ENCODE results near the gene DMAC2. TPM values are rescaled to one million over a fixed set of nuclear protein-coding genes. Genes with fewer than 3 reads are reported as not detected.

The DMAC2 gene
- total RNA-seq, 2 donors from 2014 or later: 52.9 to 71.5 TPM

GRCh38 chr19:41395355-41395754, 44.4 kb downstream of the DMAC2 start:
- no peak overlapping the region for H3K9ac ChIP-seq (ENCODE audit: extremely low read depth, low read length, poor library complexity, severe bottlenecking)
- H3K27me3 ChIP-seq (ENCODE audit: control insufficient read depth, insufficient read depth, low read length, poor library complexity, severe bottlenecking): no peaks in the 10 kb centered on the region
- TF ChIP-seq, protein P1, sequence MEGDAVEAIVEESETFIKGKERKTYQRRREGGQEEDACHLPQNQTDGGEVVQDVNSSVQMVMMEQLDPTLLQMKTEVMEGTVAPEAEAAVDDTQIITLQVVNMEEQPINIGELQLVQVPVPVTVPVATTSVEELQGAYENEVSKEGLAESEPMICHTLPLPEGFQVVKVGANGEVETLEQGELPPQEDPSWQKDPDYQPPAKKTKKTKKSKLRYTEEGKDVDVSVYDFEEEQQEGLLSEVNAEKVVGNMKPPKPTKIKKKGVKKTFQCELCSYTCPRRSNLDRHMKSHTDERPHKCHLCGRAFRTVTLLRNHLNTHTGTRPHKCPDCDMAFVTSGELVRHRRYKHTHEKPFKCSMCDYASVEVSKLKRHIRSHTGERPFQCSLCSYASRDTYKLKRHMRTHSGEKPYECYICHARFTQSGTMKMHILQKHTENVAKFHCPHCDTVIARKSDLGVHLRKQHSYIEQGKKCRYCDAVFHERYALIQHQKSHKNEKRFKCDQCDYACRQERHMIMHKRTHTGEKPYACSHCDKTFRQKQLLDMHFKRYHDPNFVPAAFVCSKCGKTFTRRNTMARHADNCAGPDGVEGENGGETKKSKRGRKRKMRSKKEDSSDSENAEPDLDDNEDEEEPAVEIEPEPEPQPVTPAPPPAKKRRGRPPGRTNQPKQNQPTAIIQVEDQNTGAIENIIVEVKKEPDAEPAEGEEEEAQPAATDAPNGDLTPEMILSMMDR (conservative IDR thresholded peaks at IDR 0.05): no peak
- H3K36me3 Mint-ChIP-seq (ENCODE audit: low read depth): peaks cover 15% of the 10 kb centered on the region
- no peak overlapping the region for H3K27ac ChIP-seq (ENCODE audit: low read depth, low read length)
- DNase-seq: no peak
- H3K4me1 Mint-ChIP-seq: peaks cover 11% of the 10 kb centered on the region
- H3K9me3 ChIP-seq (ENCODE audit: control insufficient read depth, low read length): no peaks in the 10 kb centered on the region
- H3K27ac Mint-ChIP-seq: no peak overlapping the region
- WGBS, 2 experiments (ENCODE audit: insufficient coverage in 1 of 2, insufficient read length in 1 of 2): 81 to 97% methylated on average over 4 to 6 of the region's 6 CpGs
- no peak overlapping the region for H3K4me3 Mint-ChIP-seq
- H3K4me3 ChIP-seq (ENCODE audit: low read length): no peak overlapping the region
- H3K9me3 Mint-ChIP-seq: no peaks in the 10 kb centered on the region
- no peaks in the 10 kb centered on the region for H3K27me3 Mint-ChIP-seq (ENCODE audit: insufficient read depth)
- H3K36me3 ChIP-seq (ENCODE audit: control insufficient read depth, insufficient read depth, low read length): peaks cover 12% of the 10 kb centered on the region
- peaks cover 2% of the 10 kb centered on the region for H3K4me1 ChIP-seq (ENCODE audit: control insufficient read depth, insufficient read depth, low read length)

GRCh38 chr19:41392775-41393174, 46.9 kb downstream of the DMAC2 start:
- H3K27ac Mint-ChIP-seq: no peak overlapping the region
- no peak overlapping the region for H3K4me3 Mint-ChIP-seq
- H3K36me3 Mint-ChIP-seq (ENCODE audit: low read depth): peaks cover 18% of the 10 kb centered on the region
- H3K27ac ChIP-seq (ENCODE audit: low read depth, low read length): no peak overlapping the region
- no peaks in the 10 kb centered on the region for H3K27me3 ChIP-seq (ENCODE audit: control insufficient read depth, insufficient read depth, low read length, poor library complexity, severe bottlenecking)
- WGBS, 2 experiments (ENCODE audit: insufficient coverage in 1 of 2, insufficient read length in 1 of 2): 93 to 95% methylated on average over 6 to 12 of the region's 12 CpGs
- H3K36me3 ChIP-seq (ENCODE audit: control insufficient read depth, insufficient read depth, low read length): peaks cover 15% of the 10 kb centered on the region
- no peak for DNase-seq
- peaks cover 4% of the 10 kb centered on the region for H3K4me1 Mint-ChIP-seq
- H3K9ac ChIP-seq (ENCODE audit: extremely low read depth, low read length, poor library complexity, severe bottlenecking): no peak overlapping the region
- H3K4me1 ChIP-seq (ENCODE audit: control insufficient read depth, insufficient read depth, low read length): no peaks in the 10 kb centered on the region
- no peaks in the 10 kb centered on the region for H3K9me3 ChIP-seq (ENCODE audit: control insufficient read depth, low read length)
- H3K4me3 ChIP-seq (ENCODE audit: low read length): no peak overlapping the region
- no peaks in the 10 kb centered on the region for H3K9me3 Mint-ChIP-seq
- TF ChIP-seq, protein P1 (conservative IDR thresholded peaks at IDR 0.05): no peak
- no peaks in the 10 kb centered on the region for H3K27me3 Mint-ChIP-seq (ENCODE audit: insufficient read depth)

DNA sequence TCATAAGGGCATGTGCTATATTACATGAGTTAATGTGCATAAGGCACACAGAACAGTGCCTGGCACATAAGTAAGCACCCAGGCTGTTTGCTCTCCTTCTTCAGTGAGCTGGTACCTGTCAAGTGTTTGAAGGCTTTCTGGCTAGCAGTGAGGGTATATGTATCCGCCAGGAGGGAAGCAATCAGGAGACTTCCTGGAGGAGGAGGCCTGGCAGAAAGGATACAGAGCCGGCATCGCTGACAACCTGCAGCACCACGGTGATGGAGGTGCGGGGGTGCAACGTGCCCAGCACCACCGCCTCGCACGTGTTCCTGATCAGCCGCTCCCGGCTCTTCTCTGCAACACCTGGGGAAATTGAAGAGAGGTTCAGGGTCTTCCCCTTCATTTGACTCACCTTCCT, 48.1 kb downstream of the DMAC2 start:
- no peaks in the 10 kb centered on the region for H3K27me3 ChIP-seq (ENCODE audit: control insufficient read depth, insufficient read depth, low read length, poor library complexity, severe bottlenecking)
- H3K27me3 Mint-ChIP-seq (ENCODE audit: insufficient read depth): no peaks in the 10 kb centered on the region
- no peak overlapping the region for H3K27ac Mint-ChIP-seq

More for the DNA sequence above, 48.1 kb downstream of the DMAC2 start:
- peaks cover 18% of the 10 kb centered on the region for H3K36me3 Mint-ChIP-seq (ENCODE audit: low read depth)
- TF ChIP-seq, protein P1 (conservative IDR thresholded peaks at IDR 0.05): no peak
- H3K36me3 ChIP-seq (ENCODE audit: control insufficient read depth, insufficient read depth, low read length): peaks cover 15% of the 10 kb centered on the region
- H3K9me3 ChIP-seq (ENCODE audit: control insufficient read depth, low read length): no peaks in the 10 kb centered on the region
- no peaks in the 10 kb centered on the region for H3K9me3 Mint-ChIP-seq
- peaks cover 4% of the 10 kb centered on the region for H3K4me1 Mint-ChIP-seq
- H3K4me1 ChIP-seq (ENCODE audit: control insufficient read depth, insufficient read depth, low read length): no peaks in the 10 kb centered on the region
- no peak overlapping the region for H3K27ac ChIP-seq (ENCODE audit: low read depth, low read length)
- no peak overlapping the region for H3K4me3 Mint-ChIP-seq
- no peak overlapping the region for H3K4me3 ChIP-seq (ENCODE audit: low read length)
- H3K9ac ChIP-seq (ENCODE audit: extremely low read depth, low read length, poor library complexity, severe bottlenecking): no peak overlapping the region
- DNase-seq: no peak
- WGBS, 2 experiments (ENCODE audit: insufficient coverage in 1 of 2, insufficient read length in 1 of 2): 90 to 94% methylated on average over 11 of the region's 11 CpGs
